Stimulated activated CD8-positive, alpha-beta memory T cell treated with anti-CD3 and anti-CD28 coated beads, Interleukin-12 subunit alpha, Interleukin-12 subunit beta, amount 100 ng/mL, for 1 hour (primary cell): ENCODE measurements around the gene LMF1.
A peak's percentile ranks its signal among the peaks of the same experiment; 100 is the strongest.

Experiments
- DNase-seq: peaks from one replicate; pipeline ENCODE4 v3.0.0-alpha.2; 2020; ENCODE audit warnings: low read depth

The LMF1 gene

DNA sequence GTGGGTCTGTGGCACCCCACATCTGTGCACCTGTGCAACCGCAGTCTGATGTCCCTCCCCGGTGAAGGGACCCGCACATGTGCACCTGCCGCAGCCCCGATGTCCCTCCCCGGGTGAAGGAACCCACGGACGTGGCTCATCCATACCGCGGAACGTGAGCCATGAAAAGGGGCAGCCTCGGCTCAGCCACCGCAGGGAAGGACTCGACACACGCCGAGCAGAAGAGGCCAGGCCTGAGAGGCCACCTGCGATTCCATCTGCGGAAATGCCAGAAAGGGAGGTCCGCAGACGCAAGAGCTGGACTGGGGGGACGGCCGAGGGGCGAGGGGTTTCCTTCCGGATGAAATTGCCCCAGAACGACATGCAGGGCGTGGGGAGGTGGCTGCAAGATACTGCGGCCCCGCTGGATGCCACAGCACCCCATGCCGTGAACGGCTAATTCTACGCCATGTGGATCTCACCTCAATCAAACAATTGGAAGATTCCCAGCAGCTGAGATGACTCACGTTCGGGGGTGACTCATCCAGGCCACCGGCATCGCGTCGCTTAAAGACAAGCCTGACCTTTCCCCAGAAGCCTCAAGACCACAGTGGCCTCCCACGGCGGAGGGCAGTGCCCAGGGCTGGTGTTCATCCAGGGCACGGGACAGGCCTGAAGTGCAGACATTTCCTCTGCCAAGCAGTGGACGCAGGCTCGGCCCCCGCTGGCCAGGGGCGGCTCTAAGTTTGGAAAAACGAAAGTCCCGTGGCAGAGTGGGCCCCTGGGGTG lies 31.8 kb upstream of the LMF1 start:
- peak; percentile 65 for DNase-seq

DNA sequence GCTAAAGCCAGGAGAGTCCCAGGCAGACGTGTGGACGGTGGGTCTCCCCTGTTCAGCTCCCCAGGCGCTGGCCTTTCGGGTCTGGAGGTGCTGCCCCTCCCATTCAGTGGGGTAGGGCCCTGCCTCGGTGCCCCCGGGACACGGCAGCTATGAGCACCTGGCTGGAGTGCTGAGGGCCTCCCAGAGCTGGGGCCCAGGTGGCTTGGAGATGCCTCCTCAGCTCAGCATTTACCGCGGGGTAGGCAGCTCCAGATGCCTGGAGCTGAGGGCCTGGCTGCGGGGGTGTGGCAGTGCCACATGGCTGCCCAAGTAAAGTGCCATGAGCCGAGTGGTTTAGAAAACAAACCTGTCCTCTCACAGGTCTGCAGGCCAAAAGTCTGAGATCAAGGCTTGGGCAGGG lies 30.3 kb upstream of the LMF1 start:
- no peak for DNase-seq

DNA sequence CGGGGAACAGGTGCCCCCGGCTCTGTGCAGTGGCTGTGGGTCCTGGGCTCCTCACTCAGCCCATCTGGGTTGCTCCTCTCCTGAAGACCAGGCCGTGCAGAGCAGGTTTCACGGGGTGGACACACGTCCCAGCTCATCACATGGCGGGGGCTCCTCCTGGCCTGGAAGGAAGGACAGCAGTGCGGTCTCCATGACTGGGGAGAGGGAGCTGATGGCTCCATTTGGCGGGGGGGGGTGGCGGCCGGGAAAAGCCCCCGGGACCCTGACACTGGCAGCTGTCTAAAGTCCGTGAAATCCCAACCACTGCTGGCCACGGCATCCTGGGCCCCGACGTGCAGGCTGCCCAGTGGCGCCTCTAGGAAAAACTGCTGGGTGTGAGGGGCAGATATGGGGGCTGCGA lies 29.8 kb upstream of the LMF1 start:
- DNase-seq = no peak

DNA sequence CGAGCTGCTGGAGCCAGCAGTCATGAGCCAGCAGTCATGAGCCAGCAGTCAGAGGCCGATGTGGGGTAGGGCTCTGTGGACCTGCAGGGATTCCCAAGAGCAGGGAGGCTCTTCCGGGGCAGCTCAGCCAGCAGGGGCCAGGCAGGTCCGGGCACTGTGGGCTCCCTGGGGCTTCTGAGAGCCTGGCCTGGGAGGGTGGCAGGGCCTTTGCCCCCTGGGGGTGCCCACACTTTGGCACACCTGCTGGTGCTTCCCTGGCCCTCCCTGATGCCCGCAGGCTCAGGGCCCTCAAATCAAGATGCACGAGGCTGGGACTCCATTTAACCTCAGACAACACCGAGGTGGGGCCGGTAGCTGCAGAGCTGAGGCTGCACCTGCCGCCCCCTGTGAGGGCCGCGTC lies 28.9 kb upstream of the LMF1 start:
- DNase-seq = no peak

DNA sequence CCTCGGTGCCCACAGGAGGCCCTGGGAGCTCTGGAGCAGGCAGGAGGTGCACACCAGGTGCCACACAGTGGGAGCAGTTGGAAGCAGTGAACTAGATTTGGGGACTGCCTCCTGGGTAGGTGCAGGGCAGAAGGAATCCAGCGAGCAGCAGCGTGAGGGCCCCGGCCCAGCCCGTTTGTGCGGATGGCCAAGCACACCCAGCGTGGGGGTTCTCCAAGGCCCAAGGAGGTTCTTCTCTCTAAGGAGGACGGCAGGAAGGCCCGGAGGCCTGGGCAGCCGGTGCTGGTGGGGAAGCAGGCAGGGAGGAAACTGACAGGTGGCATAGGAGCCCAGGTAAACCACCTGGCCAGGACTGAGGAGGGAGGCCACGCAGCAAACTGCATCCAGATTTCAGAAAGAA lies 27.8 kb upstream of the LMF1 start:
- DNase-seq = no peak

GRCh38 chr16:998211-998610 lies 27.4 kb upstream of the LMF1 start:
- no peak for DNase-seq

DNA sequence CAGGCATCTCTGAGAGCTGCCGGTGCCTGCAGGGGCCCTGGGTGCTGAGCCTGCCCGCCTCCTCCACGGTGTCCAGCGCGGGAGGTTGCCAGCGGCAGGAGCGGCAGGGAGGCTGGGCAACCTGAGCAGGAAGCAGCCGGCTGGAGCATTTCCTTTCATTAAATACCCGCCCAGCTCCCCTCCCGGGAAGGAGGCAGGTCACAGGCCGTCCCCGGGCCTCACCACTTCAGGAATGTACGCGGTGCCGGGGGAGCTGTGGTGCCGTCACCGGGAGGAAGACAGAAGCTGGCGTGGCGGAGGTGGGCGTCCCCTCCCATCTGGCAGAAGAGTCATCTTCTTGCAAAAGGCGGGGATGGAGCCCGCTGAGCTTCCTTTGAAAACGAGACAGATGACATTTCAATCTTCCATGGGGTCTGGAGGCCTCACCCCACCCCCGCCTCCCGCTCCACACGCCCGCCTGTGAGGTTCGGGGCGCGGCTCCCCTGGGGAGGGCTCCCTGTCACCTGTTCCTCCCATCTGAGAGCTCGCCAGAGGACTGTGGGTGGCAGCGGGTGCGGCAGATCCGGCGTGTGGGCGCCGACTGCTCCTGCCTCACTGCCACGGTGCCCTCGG lies 26.8 kb upstream of the LMF1 start:
- DNase-seq = peak; percentile 48

GRCh38 chr16:996681-997080 lies 25.9 kb upstream of the LMF1 start:
- DNase-seq = no peak

GRCh38 chr16:995783-996182 lies 25.0 kb upstream of the LMF1 start:
- DNase-seq = no peak

DNA sequence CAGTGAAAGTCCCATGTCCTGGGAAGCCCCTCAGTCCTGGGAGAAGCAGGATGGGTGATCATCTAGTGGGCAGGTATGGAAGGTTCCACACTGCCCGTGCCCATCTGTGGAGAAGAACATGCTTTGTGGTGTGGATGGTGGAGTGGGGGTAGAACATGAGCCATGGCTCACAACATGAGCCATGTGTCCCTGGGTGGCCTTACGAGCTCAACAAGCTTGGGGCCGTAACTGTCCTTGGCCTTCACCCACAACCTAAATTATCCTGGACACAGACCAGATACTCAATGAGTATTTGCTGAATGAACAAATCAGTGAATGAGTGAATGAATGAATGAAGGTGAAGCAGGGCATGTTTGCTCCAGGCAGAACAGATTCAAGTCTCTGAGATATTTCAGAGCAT lies 24.3 kb upstream of the LMF1 start:
- no peak for DNase-seq

- no peak for DNase-seq
Observed at GRCh38 chr16:993731-994130, 22.9 kb upstream of the LMF1 start.

GRCh38 chr16:991773-992172 lies 21.0 kb upstream of the LMF1 start:
- no peak for DNase-seq

- no peak for DNase-seq
Observed at GRCh38 chr16:991345-991744, 20.6 kb upstream of the LMF1 start.

GRCh38 chr16:990516-991291 lies 19.9 kb upstream of the LMF1 start:
- DNase-seq = no peak

DNA sequence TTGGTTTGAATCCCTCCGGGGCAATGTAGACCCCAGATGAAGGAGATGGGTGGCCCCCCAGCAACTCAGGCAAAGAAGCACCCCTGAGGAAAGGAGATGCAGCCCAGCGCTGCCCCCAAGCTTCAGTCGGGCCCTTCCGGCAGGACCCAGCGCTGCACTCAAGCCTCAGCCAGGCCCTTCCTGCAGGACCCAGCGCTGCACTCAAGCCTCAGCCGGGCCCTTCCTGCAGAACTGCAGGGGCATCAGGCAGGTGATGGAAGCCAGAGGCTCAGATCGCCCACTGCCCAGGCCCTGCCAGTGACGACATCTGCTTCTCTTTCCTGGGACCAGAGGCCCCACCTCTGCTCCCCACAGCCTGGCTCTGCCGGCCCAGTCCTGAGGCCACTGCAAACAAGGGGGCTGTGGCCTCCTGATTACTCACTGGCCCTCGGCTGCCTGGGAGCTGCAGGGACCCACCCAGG lies 18.6 kb upstream of the LMF1 start:
- DNase-seq = no peak

- no peak for DNase-seq
Observed at GRCh38 chr16:988471-989353, 17.9 kb upstream of the LMF1 start.

DNA sequence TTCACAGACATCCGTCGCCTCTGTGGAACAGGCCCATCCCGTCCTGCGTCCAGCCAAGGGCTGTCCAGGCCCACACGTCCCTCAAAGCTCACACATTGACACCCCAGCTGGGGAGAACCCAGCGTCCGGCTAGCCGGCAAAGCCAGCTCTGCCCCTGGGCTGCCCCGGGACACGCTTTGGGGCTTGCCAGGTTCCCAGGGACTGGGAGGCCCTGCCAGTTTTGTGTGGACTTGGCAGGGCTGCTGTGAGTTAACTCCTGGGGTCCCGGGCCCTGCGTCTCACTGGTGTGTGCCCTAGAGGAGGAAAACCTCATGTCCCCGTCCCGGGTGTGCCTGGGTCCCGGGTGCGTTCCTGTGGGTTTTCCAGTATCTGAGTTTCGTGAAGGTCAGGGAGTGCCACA lies 17.1 kb upstream of the LMF1 start:
- no peak for DNase-seq

- DNase-seq = no peak
Observed at GRCh38 chr16:986925-987582, 16.3 kb upstream of the LMF1 start.

- DNase-seq = no peak
Observed at GRCh38 chr16:986411-986810, 15.6 kb upstream of the LMF1 start.

- DNase-seq = no peak
Observed at GRCh38 chr16:985646-986400, 15.0 kb upstream of the LMF1 start.
